HepG2 (cell line): Measurements from ENCODE around the gene TNFSF13. TPM values are rescaled to one million over a fixed set of nuclear protein-coding genes. Genes with fewer than 3 reads are reported as not detected.
A peak's percentile ranks its signal among the peaks of the same experiment; 100 is the strongest.

Experiments used
- ARID3A ChIP-seq: IDR thresholded peaks from 2 replicates; pipeline ENCODE4 v1.6.1; 2012; ENCODE audit warnings: low read depth, low read length, improper control_type of control experiment
- DZIP1 ChIP-seq: sonication (generic); formaldehyde crosslinking; IDR thresholded peaks from 2 replicates; pipeline ENCODE4 v1.5.0; 2020; ENCODE audit warnings: mild to moderate bottlenecking, missing genetic modification reagents
- EZH2 ChIP-seq: conservative IDR thresholded peaks from 2 replicates; pipeline ENCODE4 v1.6.1; 2012; ENCODE audit warnings: mild to moderate bottlenecking, low read depth, low read length, moderate library complexity
- GTF2F1 ChIP-seq: fragments of 150-350 bp; IDR thresholded peaks from 2 replicates; pipeline ENCODE4 v1.6.1; 2014; ENCODE audit warnings: low read length
- HOXA5 ChIP-seq: sonication (generic); formaldehyde crosslinking; IDR thresholded peaks from 2 replicates; pipeline ENCODE4 v1.4.0; 2020; ENCODE audit warnings: missing genetic modification reagents
- IKZF4 ChIP-seq: sonication (generic); formaldehyde crosslinking; IDR thresholded peaks from 2 replicates; pipeline ENCODE4 v1.5.1; 2020; ENCODE audit warnings: borderline replicate concordance, mild to moderate bottlenecking, low read depth, missing genetic modification reagents; ENCODE audit errors: not compliant biosample characterization
- IRX3 ChIP-seq: sonication (generic); formaldehyde crosslinking; IDR thresholded peaks from 2 replicates; pipeline ENCODE4 v1.8.1; 2023; ENCODE audit warnings: mild to moderate bottlenecking, low read depth, missing genetic modification reagents, borderline replicate concordance
- MIXL1 ChIP-seq: IDR thresholded peaks from 2 replicates; pipeline ENCODE4 v1.6.1; 2016
- MTA3 ChIP-seq: sonication (generic); formaldehyde crosslinking; IDR thresholded peaks from 2 replicates; pipeline ENCODE4 v1.4.0; 2020; ENCODE audit warnings: missing genetic modification reagents
- NFATC3 ChIP-seq: sonication (generic); formaldehyde crosslinking; IDR thresholded peaks from 2 replicates; pipeline ENCODE4 v1.5.1; 2020; ENCODE audit warnings: mild to moderate bottlenecking, missing genetic modification reagents
- NFIC ChIP-seq: IDR thresholded peaks from 2 replicates; pipeline ENCODE4 v1.6.1; 2012; ENCODE audit warnings: mild to moderate bottlenecking, low read length, inconsistent platforms
- RBFOX2 ChIP-seq: fragments of 200-400 bp; formaldehyde crosslinking; IDR thresholded peaks from 2 replicates; pipeline ENCODE4 v1.6.1; 2017; ENCODE audit warnings: low read depth, mild to moderate bottlenecking, low read length
- YEATS4 ChIP-seq: sonication (generic); formaldehyde crosslinking; IDR thresholded peaks from 2 replicates; pipeline ENCODE4 v1.4.0; 2020; ENCODE audit warnings: missing genetic modification reagents, borderline replicate concordance
- ZFP90 ChIP-seq: sonication (generic); formaldehyde crosslinking; IDR thresholded peaks from 2 replicates; pipeline ENCODE4 v1.8.0; 2022; ENCODE audit warnings: missing genetic modification reagents, mild to moderate bottlenecking, inconsistent platforms, borderline replicate concordance
- ZMAT5 ChIP-seq: sonication (generic); formaldehyde crosslinking; IDR thresholded peaks from 2 replicates; pipeline ENCODE4 v1.5.0; 2020; ENCODE audit warnings: mild to moderate bottlenecking, low read depth, missing genetic modification reagents, borderline replicate concordance
- ZNF225 ChIP-seq: sonication (generic); formaldehyde crosslinking; IDR thresholded peaks from 2 replicates; pipeline ENCODE4 v1.4.0; 2020; ENCODE audit warnings: mild to moderate bottlenecking, missing genetic modification reagents
- ZNF276 ChIP-seq: sonication (generic); formaldehyde crosslinking; IDR thresholded peaks from 2 replicates; pipeline ENCODE4 v1.4.0; 2020; ENCODE audit warnings: mild to moderate bottlenecking, low read depth, missing genetic modification reagents
- ZNF768 ChIP-seq: sonication (generic); formaldehyde crosslinking; IDR thresholded peaks from 2 replicates; pipeline ENCODE4 v1.4.0; 2020; ENCODE audit warnings: missing genetic modification reagents
- ZNF776 ChIP-seq: sonication (generic); formaldehyde crosslinking; IDR thresholded peaks from 2 replicates; pipeline ENCODE4 v1.4.0; 2020; ENCODE audit warnings: mild to moderate bottlenecking, missing genetic modification reagents
- ZNF781 ChIP-seq: sonication (generic); formaldehyde crosslinking; IDR thresholded peaks from 2 replicates; pipeline ENCODE4 v1.5.1; 2020; ENCODE audit warnings: borderline replicate concordance, mild to moderate bottlenecking, missing genetic modification reagents; ENCODE audit errors: not compliant biosample characterization
- ZNF878 ChIP-seq: sonication (generic); formaldehyde crosslinking; IDR thresholded peaks from 2 replicates; pipeline ENCODE4 v1.8.1; 2023; ENCODE audit warnings: mild to moderate bottlenecking, missing genetic modification reagents, moderate library complexity
- polyA plus RNA-seq, 8 experiments: library from polyadenylated mRNA; depleted of rRNA in 3 of 8; stranded (reverse) in 7 of 8; unstranded in 1 of 8; fragments of >200 nt; fragmentation: Illumina TruSeq in 4 of 8; extraction: Trizol in 4 of 8; gene quantifications; 2 replicates each; pipeline versions ENCODE4 v1.2.1 to v1.2.3, GENCODE V29; 2011 to 2016; ENCODE audit warnings: low read depth in 4 of 8, missing spikeins in 1 of 8, mixed read lengths in 1 of 8; ENCODE audit not compliant: insufficient read depth in 1 of 8
- total RNA-seq, 5 experiments: library from RNA; depleted of rRNA; stranded (reverse); fragments of >200 nt; fragmentation: Illumina TruSeq; extraction: Trizol; gene quantifications; 2 replicates each; pipeline ENCODE4 v1.2.3, GENCODE V29; 2016; ENCODE audit warnings: low read depth in 1 of 5

Gene TNFSF13
- total and polyA plus RNA-seq, 2 of the 13 experiments (the other 11 are each of a cell fraction or from before 2014, with no cell fraction given): 2.5 to 3.3 TPM

- no peak for TF ChIP-seq MIXL1 (CRISPR knock-in tag)
- TF ChIP-seq DZIP1 (CRISPR knock-in tag): no peak
- TF ChIP-seq EZH2: no peak
- no peak for TF ChIP-seq HOXA5
- TF ChIP-seq ZNF878 (CRISPR knock-in tag): no peak
- peak; percentile 54 for TF ChIP-seq RBFOX2
- TF ChIP-seq ZNF781 (CRISPR knock-in tag): no peak
- no peak for TF ChIP-seq IKZF4 (CRISPR knock-in tag)
- no peak for TF ChIP-seq IRX3
- TF ChIP-seq NFIC: no peak
- no peak for TF ChIP-seq ARID3A
- no peak for TF ChIP-seq ZNF225 (CRISPR knock-in tag)
- no peak for TF ChIP-seq NFATC3 (CRISPR knock-in tag)
- no peak for TF ChIP-seq ZFP90 (CRISPR knock-in tag)
- TF ChIP-seq GTF2F1: no peak
- 0 out of 2 replicates have a peak, but pooled peaks have one; percentile 37 for TF ChIP-seq YEATS4 (CRISPR knock-in tag)
- no peak for TF ChIP-seq MTA3 (CRISPR knock-in tag)
- no peak for TF ChIP-seq ZMAT5 (CRISPR knock-in tag)
- TF ChIP-seq ZNF776: no peak
- TF ChIP-seq ZNF276 (CRISPR knock-in tag): no peak
- TF ChIP-seq ZNF768 (CRISPR knock-in tag): peak; percentile 83; the same call in 1 of the 2 replicates
These were observed 9.8 kb upstream of the TNFSF13 start, which contains the start of gene TNFSF12 (continued) for GRCh38 chr17:7548585-7549400.
